ENCODE results near the gene SLC5A2.

DNA sequence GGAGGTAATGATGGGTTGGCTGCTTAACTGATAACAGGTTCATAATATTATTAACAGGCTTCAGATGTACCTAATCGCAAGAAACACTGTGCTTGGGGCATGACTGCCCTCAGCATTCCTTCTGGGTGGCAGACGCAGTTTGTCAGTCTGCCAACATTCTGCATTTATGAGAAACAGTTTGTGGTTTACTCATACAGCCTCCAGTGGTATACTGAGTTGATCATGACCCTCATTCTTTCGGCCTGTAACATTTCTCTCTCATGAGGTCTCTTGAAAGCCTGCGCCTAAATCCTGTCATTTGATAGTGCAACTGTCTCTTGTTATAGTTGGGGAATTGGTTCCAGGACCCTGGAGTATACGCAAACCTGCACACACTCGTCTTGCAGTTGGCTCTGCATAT lies 30.2 kb downstream of the SLC5A2 start:
- TF ChIP-seq CTCF (conservative IDR thresholded peaks at IDR 0.05; ENCODE audit: low read depth, low read length) (no peak), EZH2phosphoT487 (IDR thresholded peaks at IDR 0.05; ENCODE audit: borderline replicate concordance, low read length) (no peak), EZH2 (IDR thresholded peaks at IDR 0.05; ENCODE audit: low read length, unreplicated experiment) (no peak)
